Heart left ventricle (tissue), 16 donors: ENCODE measurements around the gene VMAC. TPM values are rescaled to one million over a fixed set of nuclear protein-coding genes. Genes with fewer than 3 reads are reported as not detected.

Experiments used
- ATAC-seq, 4 donors: fragments of 200-7000 bp; cut with Tn5 transposase; one replicate each; pipeline ENCODE4 v1.9.1; 2020 to 2022; ENCODE audit warnings: moderate library complexity in 4 of 4, mild to moderate bottlenecking in 3 of 4, moderate number of reproducible peaks in 1 of 4
- DNase-seq, 5 donors: peaks; one replicate each; pipeline ENCODE4 v3.0.0-alpha.2; 2020
- H3K27ac ChIP-seq, 12 donors: fragments of 200-600 bp; sonication (generic) in 4 of 12; one replicate each; pipeline versions ENCODE4 v1.5.0 to v1.8.0; 2016 to 2022; ENCODE audit warnings: mild to moderate bottlenecking in 2 of 12
- H3K27me3 ChIP-seq, 9 donors: fragments of 200-600 bp; sonication (generic) in 2 of 9; one replicate each; pipeline versions ENCODE4 v1.5.1 to v1.8.0; 2016 to 2022; ENCODE audit warnings: mild to moderate bottlenecking in 3 of 9
- H3K36me3 ChIP-seq, 9 donors: fragments of 200-600 bp; sonication (generic) in 2 of 9; one replicate each; pipeline versions ENCODE4 v1.5.0 to v1.8.0; 2018 to 2022; ENCODE audit warnings: mild to moderate bottlenecking in 2 of 9
- H3K4me1 ChIP-seq, 12 donors: fragments of 200-600 bp; sonication (generic) in 4 of 12; one replicate each; pipeline versions ENCODE4 v1.5.0 to v1.8.0; 2016 to 2022; ENCODE audit warnings: mild to moderate bottlenecking in 3 of 12
- H3K4me3 ChIP-seq, 12 donors: fragments of 200-600 bp; sonication (generic) in 4 of 12; one replicate each; pipeline versions ENCODE4 v1.5.0 to v1.8.0; 2017 to 2022; ENCODE audit warnings: mild to moderate bottlenecking in 9 of 12, moderate library complexity in 4 of 12
- H3K9me3 ChIP-seq, 12 donors: fragments of 200-600 bp; sonication (generic) in 4 of 12; one replicate each; pipeline versions ENCODE4 v1.5.0 to v1.8.0; 2016 to 2022; ENCODE audit warnings: mild to moderate bottlenecking in 1 of 12
- POLR2A ChIP-seq, 2 donors: fragments of 450-650 bp; IDR thresholded peaks; one replicate each; pipeline ENCODE4 v1.6.1; 2017; ENCODE audit warnings: antibody characterized with exemption in 2 of 2, mild to moderate bottlenecking in 2 of 2, moderate library complexity in 2 of 2
- WGBS, 4 donors: extraction: QIAGEN DNeasy Blood & Tissue Kit in 2 of 4; methylation state at CpG; one replicate each; pipeline versions ENCODE4 v1.1.5 to v1.1.7; 2013 to 2018; 5-methylcytosine and 5-hydroxymethylcytosine counted together
- intact Hi-C, 10 donors: fragments of 100-400 bp; cut with DNase I; formaldehyde crosslinking; loops; one replicate each; pipeline versions ENCODE4 v1.11.1 to v1.14.2; 2022
- polyA plus RNA-seq, 2 donors: library from polyadenylated mRNA; stranded (reverse); fragments of 200-250 nt; gene quantifications; one replicate each; pipeline ENCODE4 v1.2.3, GENCODE V29; 2013
- total RNA-seq, 9 donors: library from RNA; depleted of rRNA in 2 of 9; stranded (reverse); fragments of >200 nt in 2 of 9; fragmentation: NEBNext Ultra II Directional in 3 of 9; extraction: Animal tissue kit (Norgen Biotek cat#: 25700) in 3 of 9; gene quantifications; one replicate each; pipeline versions ENCODE4 v1.1.0 to v1.2.4, GENCODE V29; 2016 to 2023
- TF ChIP-seq, protein P1 (sequence below), 12 donors: fragments of 200-600 bp; sonication (generic) in 4 of 12; IDR thresholded peaks; one replicate each; pipeline versions ENCODE4 v1.5.0 to v1.8.0; 2018 to 2022; ENCODE audit warnings: antibody characterized with exemption in 12 of 12, mild to moderate bottlenecking in 5 of 12
- donor health status: ischemic (EF 13 %, LVEDD 7.1; RV severe dilation, severe dysfunction).
- donor health status: healthy with polysubstance abuse.
- donor health status: DM: no; HTN: yes; CAD: no.
- donor health status: DM: no; HTN: no; CAD: no.
- donor health status: ischemic (EF 25% LVEDD 6.9; RV normal size, moderate dysfunction).
- donor health status: ischemic (EF 25% LVEDD 5.7; RV mildly dilated, moderate dysfunction).
- donor health status: healthy.
- donor health status: DM: yes; HTN: yes; CAD: no.
- donor health status: ischemic (EF 35%, LVEDD 5.7; RV mildly dilated, moderate dysfunction).
- donor health status: nonischemic (EF 11% LVEDD 7.7; RV severe dilation, severe dysfunction).
- donor health status: DM: yes; HTN: yes; CAD: no.
- donor health status: PGD.
- donor health status: ischemic (EF 29% LVEDD 5.4; RV normal size, mild dysfunction).
- donor health status: nonischemic (EF 23%, LVEDD 6.1; RV moderate dilation, normal function).

VMAC gene
- total and polyA plus RNA-seq, 11 donors: 1.3 to 3.9 (median 2.3) TPM

DNA sequence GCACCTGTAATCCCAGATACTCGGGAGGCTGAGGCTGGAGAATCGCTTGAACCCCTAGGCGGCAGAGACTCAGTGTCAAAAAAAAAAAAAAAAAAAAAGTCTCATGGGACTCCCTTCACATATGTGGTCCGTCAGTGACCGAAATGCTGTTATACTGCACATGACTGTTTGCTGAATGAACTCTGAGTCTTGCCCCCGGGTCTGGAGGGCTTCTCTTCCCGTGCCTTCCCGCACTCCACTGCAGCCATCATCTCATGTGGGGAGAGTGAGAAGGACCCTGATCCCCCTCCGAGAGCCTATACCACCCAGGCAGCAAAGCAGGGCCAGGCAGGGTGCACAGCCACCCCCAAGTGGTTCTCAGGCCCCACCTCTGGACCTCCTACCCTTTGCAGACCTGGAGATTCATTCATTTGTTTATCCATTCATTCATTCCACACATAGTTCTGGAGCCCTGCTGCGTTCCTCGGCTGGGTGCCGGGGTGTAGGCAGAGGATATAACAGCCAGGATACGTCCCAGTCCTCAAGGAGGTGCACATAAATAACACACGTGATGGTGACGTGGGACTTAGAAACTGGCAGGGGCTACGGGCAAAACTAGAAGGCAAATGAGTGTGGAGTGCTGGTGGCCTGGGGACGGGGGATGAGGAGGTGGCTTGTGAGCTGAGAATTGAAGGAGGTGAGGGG, 15.2 kb upstream of the VMAC start:
- peaks cover 0 to 15% (median 0%) of the 10 kb centered on the region in 9 donors for H3K27me3 ChIP-seq
- intact Hi-C loops: no loop called here
- no peak overlapping the region for H3K4me3 ChIP-seq
- DNase-seq: no peak
- no peaks in the 10 kb centered on the region for H3K9me3 ChIP-seq
- no peak for TF ChIP-seq POLR2A (IDR thresholded peaks at IDR 0.05)
- H3K4me1 ChIP-seq: peaks cover 0 to 31% (median 18%) of the 10 kb centered on the region in 12 donors
- ATAC-seq: no peak
- 49 to 63% (median 58%) methylated on average over 17 of the region's 17 CpGs for WGBS, 4 donors
- no peaks in the 10 kb centered on the region for H3K36me3 ChIP-seq
- peak overlapping the region in 1 of 12 donors; percentile 46 for H3K27ac ChIP-seq

DNA sequence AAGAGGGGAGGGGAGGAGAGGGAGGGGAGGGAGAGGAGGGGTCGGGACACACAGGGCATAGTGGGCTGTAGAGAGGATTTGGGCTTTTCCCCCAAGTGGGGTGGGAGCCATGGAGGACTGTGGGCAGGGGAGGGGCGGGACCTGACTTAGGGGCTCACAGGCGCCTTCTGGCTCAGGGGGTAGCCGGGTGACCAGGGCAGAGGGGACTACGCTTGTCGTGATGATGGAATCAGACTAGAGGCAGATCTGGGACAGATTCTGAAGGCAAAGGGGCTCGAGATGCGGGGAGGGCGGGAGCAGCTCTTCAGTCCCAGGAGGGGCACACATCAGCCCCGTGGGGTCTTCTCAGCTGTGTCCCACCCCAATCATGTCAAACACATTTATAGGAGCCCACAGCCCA, 14.6 kb upstream of the VMAC start:
- H3K27me3 ChIP-seq: peaks cover 0 to 15% (median 0%) of the 10 kb centered on the region in 9 donors
- intact Hi-C loops: loop anchor here in 9 of 10 donors (2.0 to 5.0 kb wide), 4 partner anchors 63 to 88 kb away; partner anchors contain the start of gene NRTN (in 1 of the 9)
- no peaks in the 10 kb centered on the region for H3K9me3 ChIP-seq
- DNase-seq (no peak), ATAC-seq (no peak)
- 58 to 65% (median 62%) methylated on average over 10 of the region's 10 CpGs for WGBS, 4 donors
- H3K4me1 ChIP-seq: peaks cover 0 to 37% (median 20%) of the 10 kb centered on the region in 12 donors
- TF ChIP-seq POLR2A (IDR thresholded peaks at IDR 0.05): no peak
- TF ChIP-seq, protein P1, sequence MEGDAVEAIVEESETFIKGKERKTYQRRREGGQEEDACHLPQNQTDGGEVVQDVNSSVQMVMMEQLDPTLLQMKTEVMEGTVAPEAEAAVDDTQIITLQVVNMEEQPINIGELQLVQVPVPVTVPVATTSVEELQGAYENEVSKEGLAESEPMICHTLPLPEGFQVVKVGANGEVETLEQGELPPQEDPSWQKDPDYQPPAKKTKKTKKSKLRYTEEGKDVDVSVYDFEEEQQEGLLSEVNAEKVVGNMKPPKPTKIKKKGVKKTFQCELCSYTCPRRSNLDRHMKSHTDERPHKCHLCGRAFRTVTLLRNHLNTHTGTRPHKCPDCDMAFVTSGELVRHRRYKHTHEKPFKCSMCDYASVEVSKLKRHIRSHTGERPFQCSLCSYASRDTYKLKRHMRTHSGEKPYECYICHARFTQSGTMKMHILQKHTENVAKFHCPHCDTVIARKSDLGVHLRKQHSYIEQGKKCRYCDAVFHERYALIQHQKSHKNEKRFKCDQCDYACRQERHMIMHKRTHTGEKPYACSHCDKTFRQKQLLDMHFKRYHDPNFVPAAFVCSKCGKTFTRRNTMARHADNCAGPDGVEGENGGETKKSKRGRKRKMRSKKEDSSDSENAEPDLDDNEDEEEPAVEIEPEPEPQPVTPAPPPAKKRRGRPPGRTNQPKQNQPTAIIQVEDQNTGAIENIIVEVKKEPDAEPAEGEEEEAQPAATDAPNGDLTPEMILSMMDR (IDR thresholded peaks at IDR 0.05): no peak
- H3K4me3 ChIP-seq: no peak overlapping the region
- H3K36me3 ChIP-seq: peaks cover 0 to 6% (median 2%) of the 10 kb centered on the region in 9 donors
- H3K27ac ChIP-seq: peak overlapping the region in 1 of 12 donors; percentile 46

DNA sequence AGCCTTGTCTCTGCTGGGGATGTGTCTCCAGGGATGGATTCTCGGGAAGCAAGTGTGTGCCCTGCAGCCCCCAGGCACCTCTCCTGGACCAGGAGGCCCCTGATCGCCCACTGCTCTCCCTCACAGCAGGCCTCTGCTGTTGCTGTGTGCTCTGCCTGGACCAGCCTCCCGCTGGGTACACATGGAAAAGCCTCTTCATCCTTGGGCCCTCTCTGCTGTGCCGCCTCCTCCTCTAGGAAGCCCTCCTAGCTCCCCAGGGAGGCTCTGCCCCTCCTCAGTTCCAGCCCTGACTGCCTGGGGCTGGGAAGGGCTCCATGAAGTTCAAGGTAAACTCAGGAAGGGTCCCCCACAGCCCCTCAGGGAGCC, 13.1 kb upstream of the VMAC start:
- H3K4me3 ChIP-seq: no peak overlapping the region
- H3K27ac ChIP-seq: no peak overlapping the region
- intact Hi-C loops: loop anchor here in 9 of 10 donors (2.0 to 5.0 kb wide), 4 partner anchors 64 to 89 kb away; partner anchors contain the start of gene NRTN (in 1 of the 9)
- no peaks in the 10 kb centered on the region for H3K9me3 ChIP-seq
- WGBS, 4 donors: 48 to 71% (median 59%) methylated on average over 4 of the region's 4 CpGs
- ATAC-seq (no peak), DNase-seq (no peak)
- H3K4me1 ChIP-seq: peaks cover 0 to 51% (median 27%) of the 10 kb centered on the region in 12 donors
- TF ChIP-seq, protein P1 (IDR thresholded peaks at IDR 0.05): no peak
- no peak for TF ChIP-seq POLR2A (IDR thresholded peaks at IDR 0.05)
- H3K27me3 ChIP-seq: peaks cover 0 to 15% (median 0%) of the 10 kb centered on the region in 9 donors
- H3K36me3 ChIP-seq: peaks cover 0 to 21% (median 14%) of the 10 kb centered on the region in 9 donors

DNA sequence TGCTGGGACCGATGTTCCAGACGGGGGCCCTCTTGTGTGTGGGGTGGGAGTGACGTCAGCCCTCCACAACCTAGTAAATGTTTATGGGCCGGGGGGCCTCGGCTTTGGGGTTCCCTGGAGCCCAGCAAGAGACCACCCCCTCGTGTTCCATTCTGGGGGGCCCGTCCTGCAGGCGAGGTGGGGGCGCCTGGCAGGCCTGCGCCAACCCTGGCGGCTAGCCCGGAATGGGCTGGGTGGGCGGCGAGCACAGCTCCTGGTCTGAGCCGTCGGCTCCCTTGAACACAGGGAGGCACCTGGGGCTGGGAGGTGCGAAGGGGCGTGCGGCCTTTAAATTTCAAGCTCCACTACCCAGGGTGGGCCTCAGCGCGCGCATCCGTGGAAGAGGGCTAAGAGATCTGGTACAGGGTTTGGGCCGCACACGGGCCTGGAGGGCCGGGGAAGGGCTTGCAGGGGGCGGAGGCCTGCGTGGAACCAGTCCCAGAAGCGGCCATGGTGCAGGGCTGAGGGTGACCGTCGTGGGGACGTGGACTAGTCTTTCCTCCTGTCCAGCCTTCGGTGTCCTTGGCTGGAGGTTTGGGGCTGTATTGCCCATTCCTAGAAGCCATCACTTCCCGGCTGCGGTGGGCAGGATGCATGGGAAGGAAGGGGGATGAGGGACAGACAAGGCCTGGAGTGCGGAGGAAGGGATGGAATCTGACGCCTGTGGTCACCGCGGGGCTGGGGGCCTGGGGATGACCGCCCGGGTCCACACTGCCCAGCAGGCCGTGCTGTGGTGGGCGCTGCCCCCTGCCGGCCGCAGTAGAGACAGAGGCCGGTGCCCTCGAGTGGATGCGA, 12.5 kb upstream of the VMAC start:
- WGBS, 4 donors: 7 to 12% (median 12%) methylated on average over 31 to 48 of the region's 48 CpGs
- DNase-seq (peak in 1 of 5 donors; percentile 55), ATAC-seq (peak; percentile 17 to 38 (median 29))
- Histone ChIP-seq H3K36me3 (peaks cover 0 to 27% (median 16%) of the 10 kb centered on the region in 9 donors), H3K4me1 (peaks cover 0 to 56% (median 27%) of the 10 kb centered on the region in 12 donors), H3K27ac (peak overlapping the region in 1 of 12 donors; percentile 89), H3K9me3 (no peaks in the 10 kb centered on the region), H3K4me3 (no peak overlapping the region), H3K27me3 (peaks cover 0 to 15% (median 0%) of the 10 kb centered on the region in 9 donors)
- TF ChIP-seq, protein P1 (IDR thresholded peaks at IDR 0.05): peak; percentile 44 to 73 (median 61)
- TF ChIP-seq POLR2A (IDR thresholded peaks at IDR 0.05): no peak
- intact Hi-C loops: loop anchor here (2.0 to 5.0 kb wide), 5 partner anchors 65 to 90 kb away; partner anchors contain the start of gene NRTN (in 3 of the 10)
